ENCODE results near the gene GLCCI1.

The GLCCI1 gene

DNA sequence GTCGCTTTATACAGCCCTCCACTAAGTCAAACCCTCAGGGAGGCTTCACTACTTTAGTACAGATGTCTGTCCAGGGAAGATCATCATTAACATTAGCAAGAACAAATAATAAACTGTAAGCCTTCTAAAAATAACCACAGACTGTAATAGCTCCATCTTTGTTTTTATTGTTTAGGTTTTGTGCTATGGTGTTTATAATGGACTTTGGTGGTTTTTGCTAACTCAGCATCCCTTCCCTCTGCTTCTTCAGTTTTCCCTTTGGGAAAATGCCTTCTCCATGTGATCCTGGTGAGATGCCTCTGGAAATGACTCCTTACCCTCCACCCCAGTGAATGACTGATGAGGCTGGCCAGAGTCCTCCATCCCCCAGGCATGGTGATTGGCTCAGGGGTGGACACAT is 162.1 kb downstream of the GLCCI1 start:
- Histone ChIP-seq H2AK5ac (ENCODE audit: low read length, severe bottlenecking) (no peak overlapping the region), H3K4ac (ENCODE audit: low read depth in 1 of 2, low read length in 2 of 2) (no peak overlapping the region), H3K14ac (ENCODE audit: low read length in 2 of 2) (no peak overlapping the region), H2BK120ac (ENCODE audit: low read depth, low read length) (no peak overlapping the region), H2AFZ (ENCODE audit: low read depth, low read length) (no peak overlapping the region), H3K27me3 (ENCODE audit: control insufficient read depth in 1 of 2, insufficient read depth in 1 of 2, low read length in 2 of 2) (no peaks in the 10 kb centered on the region), H4K91ac (ENCODE audit: low read length) (no peak overlapping the region), H3K9me3 (ENCODE audit: control insufficient read depth, low read length) (no peaks in the 10 kb centered on the region), H3K27ac (ENCODE audit: low read length, poor library complexity, severe bottlenecking) (no peak overlapping the region), H3K18ac (ENCODE audit: low read depth in 1 of 2, low read length in 2 of 2) (no peak overlapping the region), H3K79me1 (replicated peaks; ENCODE audit: low read length, poor library complexity, severe bottlenecking) (no peaks in the 10 kb centered on the region), H2BK15ac (ENCODE audit: low read depth, poor library complexity, severe bottlenecking) (no peak overlapping the region), H3K36me3 (ENCODE audit: control insufficient read depth in 1 of 2, insufficient read depth in 2 of 2, low read depth in 1 of 2, low read length in 2 of 2) (no peaks in the 10 kb centered on the region), H2BK12ac (ENCODE audit: low read length in 2 of 2) (no peak overlapping the region), H4K8ac (ENCODE audit: low read length) (no peak overlapping the region), H3K4me3 (ENCODE audit: insufficient read depth in 1 of 2, low read depth in 1 of 2, low read length in 2 of 2) (no peak overlapping the region), H2BK5ac (ENCODE audit: low read depth, low read length, poor library complexity, severe bottlenecking) (no peak overlapping the region), H3K4me1 (ENCODE audit: control insufficient read depth, insufficient read depth, low read depth, low read length) (peaks cover 14% of the 10 kb centered on the region), H3K9ac (ENCODE audit: low read length) (no peak overlapping the region), H3K4me2 (ENCODE audit: low read length, poor library complexity, severe bottlenecking) (no peak overlapping the region), H3K23ac (ENCODE audit: low read length in 2 of 2) (no peak overlapping the region)
- DNase-seq = no peak
- WGBS = 100% methylated on average over 1 of the region's 1 CpG

- Histone ChIP-seq H3K4me1 (ENCODE audit: control insufficient read depth, insufficient read depth, low read depth, low read length) (peaks cover 17% of the 10 kb centered on the region), H3K4me3 (ENCODE audit: insufficient read depth in 1 of 2, low read depth in 1 of 2, low read length in 2 of 2) (no peak overlapping the region), H2AFZ (ENCODE audit: low read depth, low read length) (no peak overlapping the region), H2BK12ac (ENCODE audit: low read length in 2 of 2) (no peak overlapping the region), H3K36me3 (ENCODE audit: control insufficient read depth in 1 of 2, insufficient read depth in 2 of 2, low read depth in 1 of 2, low read length in 2 of 2) (no peaks in the 10 kb centered on the region), H3K14ac (ENCODE audit: low read length in 2 of 2) (no peak overlapping the region), H2BK15ac (ENCODE audit: low read depth, poor library complexity, severe bottlenecking) (no peak overlapping the region), H3K27me3 (ENCODE audit: control insufficient read depth in 1 of 2, insufficient read depth in 1 of 2, low read length in 2 of 2) (no peaks in the 10 kb centered on the region), H3K4me2 (ENCODE audit: low read length, poor library complexity, severe bottlenecking) (no peak overlapping the region), H3K27ac (ENCODE audit: low read length, poor library complexity, severe bottlenecking) (peak overlapping the region; percentile 98), H3K9ac (ENCODE audit: low read length) (no peak overlapping the region), H2AK5ac (ENCODE audit: low read length, severe bottlenecking) (peak overlapping the region; percentile 84), H3K79me1 (replicated peaks; ENCODE audit: low read length, poor library complexity, severe bottlenecking) (no peaks in the 10 kb centered on the region), H3K18ac (ENCODE audit: low read depth in 1 of 2, low read length in 2 of 2) (no peak overlapping the region), H4K8ac (ENCODE audit: low read length) (no peak overlapping the region), H4K91ac (ENCODE audit: low read length) (no peak overlapping the region), H3K23ac (ENCODE audit: low read length in 2 of 2) (no peak overlapping the region), H3K9me3 (ENCODE audit: control insufficient read depth, low read length) (no peaks in the 10 kb centered on the region), H3K4ac (ENCODE audit: low read depth in 1 of 2, low read length in 2 of 2) (no peak overlapping the region), H2BK120ac (ENCODE audit: low read depth, low read length) (no peak overlapping the region), H2BK5ac (ENCODE audit: low read depth, low read length, poor library complexity, severe bottlenecking) (no peak overlapping the region)
- DNase-seq = no peak
- WGBS = 78% methylated on average over 4 of the region's 5 CpGs
Measured at GRCh38 chr7:8131694-8132605, 163.4 kb downstream of the GLCCI1 start.

DNA sequence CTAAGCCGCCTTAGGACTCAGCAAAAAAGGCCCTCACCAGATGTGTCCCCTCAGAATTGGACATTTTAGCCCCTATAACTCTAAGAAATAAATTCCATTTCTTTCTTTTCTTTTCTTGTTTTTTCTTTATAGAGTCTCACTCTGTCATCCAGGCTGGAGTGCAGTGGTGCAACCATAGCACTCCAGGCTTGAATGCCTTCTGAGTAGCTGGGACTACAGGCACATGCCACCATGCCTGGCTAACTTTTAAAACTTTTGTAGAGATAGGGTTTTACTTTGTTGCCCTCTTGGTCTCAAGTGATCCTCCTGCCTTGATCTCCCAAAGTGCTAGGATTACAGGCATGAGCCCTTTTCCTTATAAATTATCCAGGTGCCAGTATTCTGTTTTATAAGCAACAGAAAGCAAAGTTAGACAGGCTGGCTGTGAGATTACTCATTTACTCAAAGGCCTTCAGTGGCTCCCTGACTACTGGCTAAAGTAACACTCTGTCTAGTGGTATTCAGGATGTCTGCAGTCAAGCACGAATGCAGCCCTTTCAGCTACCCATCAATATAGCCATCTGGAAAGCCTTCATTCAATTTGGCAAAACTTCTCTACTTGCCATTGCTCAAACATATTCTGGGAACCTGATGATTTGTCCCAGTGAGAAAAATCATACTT is 164.7 kb downstream of the GLCCI1 start:
- H2BK5ac ChIP-seq (ENCODE audit: low read depth, low read length, poor library complexity, severe bottlenecking) = peak overlapping the region; percentile 95
- no peak overlapping the region for H2BK15ac ChIP-seq (ENCODE audit: low read depth, poor library complexity, severe bottlenecking)
- peaks cover 14% of the 10 kb centered on the region for H3K4me1 ChIP-seq (ENCODE audit: control insufficient read depth, insufficient read depth, low read depth, low read length)
- no peak overlapping the region for H3K18ac ChIP-seq (ENCODE audit: low read depth in 1 of 2, low read length in 2 of 2)
- no peak overlapping the region for H2BK120ac ChIP-seq (ENCODE audit: low read depth, low read length)
- no peaks in the 10 kb centered on the region for H3K36me3 ChIP-seq (ENCODE audit: control insufficient read depth in 1 of 2, insufficient read depth in 2 of 2, low read depth in 1 of 2, low read length in 2 of 2)
- no peak overlapping the region for H3K4ac ChIP-seq (ENCODE audit: low read depth in 1 of 2, low read length in 2 of 2)
- H3K79me1 ChIP-seq (replicated peaks; ENCODE audit: low read length, poor library complexity, severe bottlenecking) = no peaks in the 10 kb centered on the region
- H3K4me2 ChIP-seq (ENCODE audit: low read length, poor library complexity, severe bottlenecking) = no peak overlapping the region
- H2BK12ac ChIP-seq (ENCODE audit: low read length in 2 of 2) = no peak overlapping the region
- no peak overlapping the region for H2AFZ ChIP-seq (ENCODE audit: low read depth, low read length)
- no peak overlapping the region for H3K14ac ChIP-seq (ENCODE audit: low read length in 2 of 2)
- no peak overlapping the region for H3K4me3 ChIP-seq (ENCODE audit: insufficient read depth in 1 of 2, low read depth in 1 of 2, low read length in 2 of 2)
- no peak overlapping the region for H4K91ac ChIP-seq (ENCODE audit: low read length)
- no peak overlapping the region for H3K9ac ChIP-seq (ENCODE audit: low read length)
- no peak overlapping the region for H4K8ac ChIP-seq (ENCODE audit: low read length)
- no peaks in the 10 kb centered on the region for H3K27me3 ChIP-seq (ENCODE audit: control insufficient read depth in 1 of 2, insufficient read depth in 1 of 2, low read length in 2 of 2)
- H3K23ac ChIP-seq (ENCODE audit: low read length in 2 of 2) = no peak overlapping the region
- peak overlapping the region; percentile 60 for H2AK5ac ChIP-seq (ENCODE audit: low read length, severe bottlenecking)
- no peaks in the 10 kb centered on the region for H3K9me3 ChIP-seq (ENCODE audit: control insufficient read depth, low read length)
- H3K27ac ChIP-seq (ENCODE audit: low read length, poor library complexity, severe bottlenecking) = peak overlapping the region; percentile 98
- WGBS = 94% methylated on average over 2 of the region's 2 CpGs
- DNase-seq = no peak

GRCh38 chr7:8134089-8134733 is 165.6 kb downstream of the GLCCI1 start:
- no peak overlapping the region for H3K4ac ChIP-seq (ENCODE audit: low read depth in 1 of 2, low read length in 2 of 2)
- no peak overlapping the region for H2AFZ ChIP-seq (ENCODE audit: low read depth, low read length)
- H3K9me3 ChIP-seq (ENCODE audit: control insufficient read depth, low read length) = no peaks in the 10 kb centered on the region
- H3K18ac ChIP-seq (ENCODE audit: low read depth in 1 of 2, low read length in 2 of 2) = no peak overlapping the region
- no peak overlapping the region for H2BK120ac ChIP-seq (ENCODE audit: low read depth, low read length)
- peak overlapping the region; percentile 98 for H3K27ac ChIP-seq (ENCODE audit: low read length, poor library complexity, severe bottlenecking)
- peak overlapping the region; percentile 73 for H3K4me2 ChIP-seq (ENCODE audit: low read length, poor library complexity, severe bottlenecking)
- no peak overlapping the region for H3K9ac ChIP-seq (ENCODE audit: low read length)
- no peak overlapping the region for H3K4me3 ChIP-seq (ENCODE audit: insufficient read depth in 1 of 2, low read depth in 1 of 2, low read length in 2 of 2)
- peak overlapping the region; percentile 61 for H2AK5ac ChIP-seq (ENCODE audit: low read length, severe bottlenecking)
- H3K23ac ChIP-seq (ENCODE audit: low read length in 2 of 2) = no peak overlapping the region
- H3K36me3 ChIP-seq (ENCODE audit: control insufficient read depth in 1 of 2, insufficient read depth in 2 of 2, low read depth in 1 of 2, low read length in 2 of 2) = no peaks in the 10 kb centered on the region
- H4K8ac ChIP-seq (ENCODE audit: low read length) = no peak overlapping the region
- no peak for DNase-seq
- H3K14ac ChIP-seq (ENCODE audit: low read length in 2 of 2) = no peak overlapping the region
- no peaks in the 10 kb centered on the region for H3K79me1 ChIP-seq (replicated peaks; ENCODE audit: low read length, poor library complexity, severe bottlenecking)
- peak overlapping the region; percentile 89 for H2BK5ac ChIP-seq (ENCODE audit: low read depth, low read length, poor library complexity, severe bottlenecking)
- H2BK15ac ChIP-seq (ENCODE audit: low read depth, poor library complexity, severe bottlenecking) = no peak overlapping the region
- 75% methylated on average over 8 of the region's 10 CpGs for WGBS
- no peak overlapping the region for H4K91ac ChIP-seq (ENCODE audit: low read length)
- peaks cover 13% of the 10 kb centered on the region for H3K4me1 ChIP-seq (ENCODE audit: control insufficient read depth, insufficient read depth, low read depth, low read length)
- H3K27me3 ChIP-seq (ENCODE audit: control insufficient read depth in 1 of 2, insufficient read depth in 1 of 2, low read length in 2 of 2) = no peaks in the 10 kb centered on the region
- no peak overlapping the region for H2BK12ac ChIP-seq (ENCODE audit: low read length in 2 of 2)
